Measurements from ENCODE around the gene SLC24A3.

The SLC24A3 gene

GRCh38 chr20:19435821-19436220, 223.4 kb downstream of the SLC24A3 start:
- no peak for DNase-seq (ENCODE audit: low spot score)
- in situ Hi-C loops (cut with MboI; ENCODE audit: low sequenced_read_pairs, unreplicated experiment), result no loop called here
- TF ChIP-seq, protein P1, sequence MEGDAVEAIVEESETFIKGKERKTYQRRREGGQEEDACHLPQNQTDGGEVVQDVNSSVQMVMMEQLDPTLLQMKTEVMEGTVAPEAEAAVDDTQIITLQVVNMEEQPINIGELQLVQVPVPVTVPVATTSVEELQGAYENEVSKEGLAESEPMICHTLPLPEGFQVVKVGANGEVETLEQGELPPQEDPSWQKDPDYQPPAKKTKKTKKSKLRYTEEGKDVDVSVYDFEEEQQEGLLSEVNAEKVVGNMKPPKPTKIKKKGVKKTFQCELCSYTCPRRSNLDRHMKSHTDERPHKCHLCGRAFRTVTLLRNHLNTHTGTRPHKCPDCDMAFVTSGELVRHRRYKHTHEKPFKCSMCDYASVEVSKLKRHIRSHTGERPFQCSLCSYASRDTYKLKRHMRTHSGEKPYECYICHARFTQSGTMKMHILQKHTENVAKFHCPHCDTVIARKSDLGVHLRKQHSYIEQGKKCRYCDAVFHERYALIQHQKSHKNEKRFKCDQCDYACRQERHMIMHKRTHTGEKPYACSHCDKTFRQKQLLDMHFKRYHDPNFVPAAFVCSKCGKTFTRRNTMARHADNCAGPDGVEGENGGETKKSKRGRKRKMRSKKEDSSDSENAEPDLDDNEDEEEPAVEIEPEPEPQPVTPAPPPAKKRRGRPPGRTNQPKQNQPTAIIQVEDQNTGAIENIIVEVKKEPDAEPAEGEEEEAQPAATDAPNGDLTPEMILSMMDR (IDR thresholded peaks at IDR 0.05; ENCODE audit: borderline replicate concordance, control extremely low read depth, extremely low read depth, insufficient read depth, missing control alignments), result no peak

GRCh38 chr20:19438488-19438887, 226.0 kb downstream of the SLC24A3 start:
- no peak for DNase-seq (ENCODE audit: low spot score)
- TF ChIP-seq, protein P1 (IDR thresholded peaks at IDR 0.05; ENCODE audit: borderline replicate concordance, control extremely low read depth, extremely low read depth, insufficient read depth, missing control alignments), result no peak

DNA sequence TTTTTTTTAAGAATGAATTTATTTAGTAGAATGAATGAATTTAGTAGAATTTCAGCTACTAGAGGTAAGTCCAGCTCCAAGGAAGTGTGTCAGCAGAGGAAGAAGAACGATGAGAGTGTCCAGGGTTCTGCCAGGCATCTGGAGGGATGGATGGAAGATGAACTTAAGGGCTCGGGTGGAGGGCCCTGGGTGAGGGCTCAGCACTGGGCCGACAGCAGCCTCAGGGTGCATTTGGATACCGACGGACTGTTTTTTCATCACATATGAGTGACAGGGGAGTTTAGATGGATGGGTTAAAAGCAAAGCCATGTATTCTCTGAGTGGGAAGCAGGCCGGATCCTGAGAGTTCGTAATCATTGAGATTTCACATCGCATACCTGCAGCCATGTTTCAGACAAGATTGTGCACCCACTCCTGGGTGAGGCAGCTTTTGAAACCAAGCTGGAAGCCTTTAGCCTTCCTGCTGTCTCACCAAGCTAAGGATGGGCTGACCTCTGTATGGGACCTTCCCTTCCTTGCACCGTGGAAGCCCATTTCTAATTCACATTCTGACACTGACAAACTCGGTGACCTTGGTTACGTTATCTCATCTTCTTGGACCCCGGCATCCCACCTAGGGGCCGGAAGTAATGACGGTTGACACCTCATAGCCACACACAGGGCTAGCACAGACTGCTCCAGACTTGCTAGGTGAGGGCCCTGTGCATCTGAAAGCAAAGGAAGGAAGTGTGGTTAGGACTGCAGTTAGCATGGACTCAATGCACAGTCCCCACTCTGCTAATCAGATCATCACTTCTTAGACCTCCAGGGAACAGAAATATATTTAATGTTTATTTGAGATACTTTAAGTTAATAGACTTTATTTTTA, 228.5 kb downstream of the SLC24A3 start:
- in situ Hi-C loops (cut with MboI; ENCODE audit: low sequenced_read_pairs, unreplicated experiment), result no loop called here
- TF ChIP-seq, protein P1 (IDR thresholded peaks at IDR 0.05; ENCODE audit: borderline replicate concordance, control extremely low read depth, extremely low read depth, insufficient read depth, missing control alignments), result no peak
- DNase-seq (ENCODE audit: low spot score), result no peak

More at GRCh38 chr20:19438488-19438887, 226.0 kb downstream of the SLC24A3 start:
- in situ Hi-C loops (cut with MboI; ENCODE audit: low sequenced_read_pairs, unreplicated experiment), result no loop called here

GRCh38 chr20:19446246-19446645, 233.8 kb downstream of the SLC24A3 start:
- in situ Hi-C loops (cut with MboI; ENCODE audit: low sequenced_read_pairs, unreplicated experiment), result no loop called here
- DNase-seq (ENCODE audit: low spot score), result no peak
- TF ChIP-seq, protein P1 (IDR thresholded peaks at IDR 0.05; ENCODE audit: borderline replicate concordance, control extremely low read depth, extremely low read depth, insufficient read depth, missing control alignments), result no peak

- DNase-seq (ENCODE audit: low spot score), result no peak
- TF ChIP-seq, protein P1 (IDR thresholded peaks at IDR 0.05; ENCODE audit: borderline replicate concordance, control extremely low read depth, extremely low read depth, insufficient read depth, missing control alignments), result no peak
- in situ Hi-C loops (cut with MboI; ENCODE audit: low sequenced_read_pairs, unreplicated experiment), result no loop called here
Observed at GRCh38 chr20:19448632-19449031, 236.2 kb downstream of the SLC24A3 start.

DNA sequence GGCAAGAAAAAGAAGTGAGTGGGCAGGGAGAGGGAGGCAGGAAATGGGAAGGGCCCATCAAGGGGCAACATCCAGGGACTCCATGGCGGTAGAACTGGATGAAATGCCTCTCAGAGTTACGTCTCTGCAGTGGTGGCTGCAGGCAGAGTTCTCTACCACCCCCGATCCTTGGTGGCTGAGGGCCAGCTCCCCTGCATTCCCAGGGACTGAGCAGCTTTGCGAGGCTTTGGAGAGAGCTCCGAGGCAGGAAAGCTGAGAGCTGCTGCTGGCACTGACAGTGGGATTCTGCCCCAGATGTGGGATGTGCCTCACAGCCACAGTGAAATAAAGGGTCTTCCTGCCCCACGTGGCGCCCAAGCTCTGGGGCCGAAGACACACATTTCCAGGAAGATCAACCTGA, 236.6 kb downstream of the SLC24A3 start:
- in situ Hi-C loops (cut with MboI; ENCODE audit: low sequenced_read_pairs, unreplicated experiment), result no loop called here
- TF ChIP-seq, protein P1 (IDR thresholded peaks at IDR 0.05; ENCODE audit: borderline replicate concordance, control extremely low read depth, extremely low read depth, insufficient read depth, missing control alignments), result no peak
- DNase-seq (ENCODE audit: low spot score), result no peak
